NCI-H748 (cell line): ENCODE measurements around the gene OR12D2.
"Not testable (repeated sequence)": the region's sequence is repeated elsewhere in the genome, so short reads cannot be mapped to it uniquely, and the experiment has no call there.

Experiments
- DNase-seq: peaks from one replicate; lab custom pipeline; 2025; ENCODE audit not compliant: unreplicated experiment; lab: John Stamatoyannopoulos, UW

OR12D2 gene, protein sequence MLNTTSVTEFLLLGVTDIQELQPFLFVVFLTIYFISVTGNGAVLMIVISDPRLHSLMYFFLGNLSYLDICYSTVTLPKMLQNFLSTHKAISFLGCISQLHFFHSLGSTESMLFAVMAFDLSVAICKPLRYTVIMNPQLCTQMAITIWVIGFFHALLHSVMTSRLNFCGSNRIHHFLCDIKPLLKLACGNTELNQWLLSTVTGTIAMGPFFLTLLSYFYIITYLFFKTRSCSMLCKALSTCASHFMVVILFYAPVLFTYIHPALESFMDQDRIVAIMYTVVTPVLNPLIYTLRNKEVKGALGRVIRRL

DNA sequence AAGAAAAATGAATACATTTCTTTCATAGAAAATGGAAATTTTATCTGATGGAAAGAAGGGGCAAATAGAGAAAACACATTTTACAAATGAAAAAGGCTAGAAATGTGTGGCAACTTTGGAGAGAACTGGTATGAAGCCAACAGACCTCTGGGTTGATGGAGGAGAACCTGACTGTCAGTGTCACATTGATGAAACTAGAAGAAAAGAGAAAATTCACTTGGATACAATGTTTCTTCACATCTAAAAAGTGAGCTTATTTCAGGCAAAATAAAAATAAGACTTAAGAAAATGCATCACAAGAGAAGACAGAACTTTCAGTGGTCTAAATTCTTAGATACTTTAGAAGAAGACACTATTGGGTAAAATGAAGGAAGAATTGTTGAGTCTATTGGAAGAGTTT lies at the start of gene OR12D2:
TSS of gene OR12D2 (plus strand) at position 301 of the 400 bp plus-strand sequence. CDS start 1,069 bp downstream, outside the sequence.
- no peak for DNase-seq

DNA sequence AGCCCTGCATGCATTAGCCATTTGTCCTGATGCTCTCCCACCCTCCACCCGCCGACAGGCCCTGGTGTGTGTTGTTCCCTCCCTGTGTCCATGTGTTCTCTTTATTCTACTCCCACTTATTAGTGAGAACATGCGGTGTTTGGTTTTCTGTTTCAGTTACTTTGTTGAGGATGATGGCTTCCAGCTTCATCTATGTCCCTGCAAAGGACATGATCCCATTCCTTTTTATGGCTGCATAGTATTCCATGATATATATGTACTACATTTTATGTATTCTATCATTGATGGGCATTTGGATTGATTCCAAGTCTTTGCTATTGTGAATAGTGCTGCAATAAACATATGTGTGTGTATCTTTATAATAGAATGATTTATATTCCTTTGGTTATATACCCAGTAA lies 46.1 kb upstream of the OR12D2 start:
- DNase-seq: not testable (repeated sequence)

DNA sequence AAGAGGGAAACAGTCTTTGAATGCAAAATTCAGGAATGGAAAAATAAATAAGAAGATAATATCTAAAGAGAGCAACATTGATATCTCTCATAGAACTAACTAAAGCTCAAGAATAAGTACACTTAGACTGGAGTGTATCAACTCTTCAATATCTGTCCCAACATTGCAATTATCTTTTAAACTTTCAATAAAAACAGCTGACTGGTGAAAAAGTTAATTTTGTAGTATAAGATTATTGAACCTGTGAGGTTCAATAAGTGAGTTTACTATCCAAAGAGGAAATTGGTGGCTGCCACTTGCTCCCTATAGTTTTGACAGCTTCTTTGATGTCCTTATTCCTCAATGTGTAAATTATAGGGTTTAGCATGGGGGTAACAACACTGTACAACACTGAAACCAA lies 40.5 kb upstream of the OR12D2 start:
- no peak for DNase-seq

DNA sequence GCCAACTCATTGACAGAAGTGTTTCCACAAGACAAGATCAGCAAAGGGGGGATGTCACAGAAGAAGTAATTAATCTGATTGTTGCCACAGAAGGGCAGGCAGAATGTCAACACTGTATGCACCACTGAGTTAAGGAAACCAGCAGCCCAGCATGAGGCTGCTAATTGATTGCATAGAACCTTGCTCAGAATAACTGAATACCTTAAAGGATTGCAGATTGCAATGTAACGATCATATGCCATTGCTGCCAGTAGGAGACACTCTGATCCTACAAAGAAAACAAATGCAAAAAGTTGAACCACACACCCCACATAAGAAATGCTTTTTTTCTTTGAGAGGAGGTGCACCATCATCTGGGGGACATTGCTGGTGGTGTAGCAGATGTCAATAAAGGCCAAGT lies 39.8 kb upstream of the OR12D2 start:
- no peak for DNase-seq

DNA sequence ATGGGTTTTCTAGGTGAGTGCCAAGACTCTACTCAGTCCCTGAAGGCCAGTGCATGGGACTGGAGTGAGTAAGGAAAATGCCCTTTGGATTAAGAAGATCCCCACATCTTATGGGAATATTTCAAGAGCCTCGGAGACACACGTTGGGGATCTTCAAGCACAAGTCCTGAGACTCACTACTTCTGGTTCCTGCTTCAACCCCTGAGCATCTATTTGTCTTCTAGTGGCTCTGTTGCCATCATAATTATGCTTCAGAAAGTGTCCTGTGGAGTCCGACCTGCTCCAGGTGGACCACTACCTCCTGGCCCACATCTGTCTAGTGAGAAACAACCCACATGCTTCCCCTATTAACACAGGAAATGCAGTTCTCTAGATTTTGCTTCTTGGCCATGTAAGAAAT lies 26.7 kb upstream of the OR12D2 start, which contains the start of gene OR5V1:
TSS of gene OR5V1 (minus strand) at position 101 of the 400 bp plus-strand sequence. CDS start 12,670 bp downstream, outside the sequence.
- no peak for DNase-seq

DNA sequence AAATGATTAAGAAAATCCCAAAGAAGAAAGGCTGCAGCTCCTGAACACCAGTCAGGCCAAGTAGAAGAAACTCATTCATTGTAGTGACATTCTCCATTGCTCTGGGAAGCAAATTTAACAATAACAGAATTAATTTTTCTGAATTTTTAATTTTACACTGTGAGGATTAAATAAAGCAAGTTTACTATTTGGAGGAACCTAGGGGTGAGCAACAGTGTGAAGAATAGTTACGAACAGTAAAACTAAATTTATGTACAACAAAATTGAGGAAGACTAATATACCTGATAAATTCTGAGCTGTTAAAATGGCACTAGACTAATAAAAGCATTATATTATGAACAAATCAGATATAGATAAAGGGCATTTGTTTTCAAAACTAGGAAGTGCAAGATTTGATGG lies 20.2 kb upstream of the OR12D2 start, which contains the start of gene OR12D3:
TSS of gene OR12D3 (minus strand) at position 101 of the 400 bp plus-strand sequence. CDS start at position 97, 4 bp downstream.
- DNase-seq: no peak

DNA sequence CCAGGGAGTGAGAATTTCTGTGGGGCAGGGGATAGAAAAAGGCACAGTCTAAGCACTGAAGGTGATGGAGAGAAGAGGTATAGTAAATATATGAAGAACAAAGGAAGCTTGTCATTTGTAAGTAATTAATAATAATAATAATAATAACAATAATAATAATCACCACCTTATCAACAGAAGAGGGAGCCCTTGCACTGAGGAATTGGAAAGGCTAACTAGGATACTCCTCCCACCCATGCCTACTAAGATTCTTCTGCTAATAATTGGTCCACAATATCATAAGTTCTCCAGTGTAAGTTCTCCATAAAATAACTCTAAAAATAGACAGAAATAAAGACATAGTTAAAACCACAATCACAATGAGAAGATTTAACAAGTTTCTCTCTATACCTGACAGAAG lies 19.4 kb upstream of the OR12D2 start:
- no peak for DNase-seq

DNA sequence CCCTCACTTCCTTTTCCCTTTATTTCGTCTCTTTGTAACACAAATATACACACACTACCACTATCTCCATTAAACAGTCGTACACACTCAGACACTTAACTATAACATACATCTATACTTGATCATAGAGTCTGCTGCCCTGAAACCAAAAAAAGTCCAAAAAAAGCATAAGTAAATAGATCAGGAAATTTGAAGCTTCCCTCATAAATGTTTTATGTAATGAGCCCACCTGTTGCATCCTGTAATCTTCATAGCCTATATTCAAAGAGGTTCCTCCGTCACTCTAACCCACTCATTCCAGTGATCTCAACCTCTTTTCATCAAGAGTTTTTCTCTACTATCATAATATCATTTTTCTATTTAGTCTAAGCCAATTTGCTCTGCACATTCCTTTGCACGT lies 6.9 kb upstream of the OR12D2 start:
- DNase-seq: no peak

DNA sequence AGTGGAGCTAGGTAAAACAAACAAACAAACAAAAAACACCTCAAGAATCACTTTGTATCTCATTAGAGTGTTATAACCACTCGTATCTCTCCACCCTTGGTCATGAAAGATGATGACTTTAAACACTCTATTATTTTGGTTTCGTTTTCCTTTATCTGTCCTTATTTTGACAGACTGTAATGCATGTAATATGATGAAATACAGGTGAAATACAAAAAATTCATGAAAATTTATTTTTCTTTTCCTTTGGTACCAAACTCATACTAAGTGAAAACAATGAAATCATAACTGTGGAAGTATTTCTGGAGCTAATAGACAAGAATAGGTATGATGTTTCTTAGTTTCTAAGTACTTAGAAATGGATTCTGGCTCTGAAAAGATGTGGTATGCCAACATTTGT lies 4.1 kb downstream of the OR12D2 start:
- no peak for DNase-seq

DNA sequence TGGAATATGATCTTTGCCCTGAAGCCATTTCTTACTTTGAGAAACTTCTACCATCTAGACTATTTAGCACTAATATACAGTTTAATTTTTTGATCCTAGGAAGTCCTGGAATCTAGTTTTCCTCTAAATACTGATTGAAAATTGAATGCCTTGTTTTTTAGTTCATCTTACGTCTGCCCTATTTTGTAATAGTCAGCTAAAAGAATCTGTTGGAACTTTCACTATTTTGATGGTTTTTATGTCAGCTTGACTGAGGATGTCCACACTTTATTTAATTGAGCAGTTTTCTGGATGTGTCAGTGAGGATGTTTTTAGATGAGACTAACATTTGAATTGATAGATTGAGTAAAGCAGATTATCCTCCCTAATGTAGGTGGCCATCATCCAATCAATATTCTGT lies 8.4 kb downstream of the OR12D2 start:
- DNase-seq: no peak

DNA sequence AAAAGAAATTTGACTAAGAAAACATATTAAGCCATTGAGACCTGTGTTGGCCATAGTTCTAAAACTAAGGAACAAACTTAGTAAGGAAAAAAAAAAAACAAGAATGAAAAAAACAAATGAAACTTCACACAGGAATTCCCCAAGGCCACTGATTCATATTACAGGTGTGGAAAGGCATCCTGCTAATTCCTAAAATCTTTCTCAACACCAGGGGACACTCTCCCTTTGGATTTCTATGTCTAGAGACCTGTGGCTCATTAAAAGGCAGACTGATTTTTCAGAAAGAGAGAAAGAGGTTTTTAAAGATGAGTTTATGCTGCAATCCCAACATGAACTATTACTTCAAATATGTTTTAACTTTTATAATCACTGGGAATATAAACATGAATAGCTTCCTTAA lies 19.2 kb downstream of the OR12D2 start, which contains the start of gene OR12D1:
TSS of gene OR12D1 (plus strand) at position 341 of the 400 bp plus-strand sequence.
- no peak for DNase-seq

DNA sequence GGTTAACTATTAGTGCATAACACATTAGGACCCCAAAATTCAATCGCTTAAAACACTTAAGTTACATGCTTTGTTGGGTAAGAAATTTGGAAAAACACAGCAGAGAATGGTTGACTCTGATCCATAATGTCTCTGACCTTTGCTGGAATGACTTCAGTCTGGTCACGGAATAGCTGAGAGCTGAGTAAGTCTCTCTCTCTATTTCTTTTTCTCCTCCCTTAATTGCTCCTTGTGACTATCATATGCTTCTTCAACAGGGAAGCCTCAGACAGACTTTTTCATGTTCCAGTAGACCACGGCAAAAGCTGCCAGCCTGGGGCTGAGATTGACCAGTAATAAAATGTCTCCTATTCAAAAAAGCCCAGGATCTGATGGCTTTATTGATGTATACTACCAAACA lies 24.1 kb downstream of the OR12D2 start:
- DNase-seq: no peak

DNA sequence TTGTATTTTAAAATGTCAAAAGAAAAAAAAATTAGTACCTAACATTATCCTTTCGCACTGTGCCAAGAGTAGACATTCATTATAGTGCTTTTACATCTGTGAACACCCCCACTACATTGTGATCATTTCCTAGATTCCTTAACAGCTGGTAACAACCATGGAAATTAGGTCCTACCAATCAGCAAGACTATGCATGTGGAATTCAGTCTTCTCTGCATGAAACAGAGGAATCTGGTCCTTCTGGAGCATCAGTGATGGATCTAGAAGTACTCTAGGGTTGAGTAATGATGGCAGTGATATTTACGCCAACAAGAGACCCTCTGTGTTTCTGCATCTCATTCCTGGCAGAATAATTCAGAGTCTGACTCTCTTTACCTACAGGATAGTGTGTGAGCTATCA lies 28.7 kb downstream of the OR12D2 start:
- no peak for DNase-seq

DNA sequence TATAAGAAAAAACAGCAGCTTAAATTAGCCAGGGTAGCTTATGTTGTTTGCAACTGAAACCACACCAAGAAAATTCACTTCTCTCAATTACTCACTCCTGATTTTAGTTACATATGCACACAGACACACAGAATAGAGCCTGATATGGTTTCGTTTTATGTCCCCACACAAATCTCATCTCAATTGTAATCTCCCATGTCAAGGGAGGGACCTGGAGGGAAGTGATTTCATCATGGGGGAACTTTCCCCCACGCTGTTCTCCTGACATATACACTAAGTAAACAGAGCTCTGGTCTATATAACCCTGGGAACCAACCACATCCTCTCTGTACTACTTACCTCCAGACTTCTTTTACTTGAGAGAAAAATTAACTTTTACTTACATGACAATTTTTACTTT lies 29.1 kb downstream of the OR12D2 start:
- DNase-seq: no peak

DNA sequence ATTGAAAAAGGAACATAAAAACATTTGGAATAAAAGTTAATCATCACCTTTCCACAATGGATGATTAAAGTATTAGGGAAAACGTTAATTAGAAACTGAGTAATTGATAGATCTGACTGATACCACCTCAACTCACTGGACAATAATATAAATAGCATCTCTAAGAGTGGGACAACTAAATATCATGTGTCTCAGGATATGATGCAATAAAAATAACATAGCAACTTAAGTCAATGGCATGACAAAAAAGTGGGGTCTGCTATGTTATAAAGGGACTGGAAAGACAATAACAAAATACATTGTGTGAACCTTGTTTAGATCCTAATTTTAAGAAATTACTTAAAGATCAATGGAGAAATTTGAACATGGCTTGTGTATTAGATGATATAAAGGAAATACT lies 29.6 kb downstream of the OR12D2 start:
- DNase-seq: no peak

DNA sequence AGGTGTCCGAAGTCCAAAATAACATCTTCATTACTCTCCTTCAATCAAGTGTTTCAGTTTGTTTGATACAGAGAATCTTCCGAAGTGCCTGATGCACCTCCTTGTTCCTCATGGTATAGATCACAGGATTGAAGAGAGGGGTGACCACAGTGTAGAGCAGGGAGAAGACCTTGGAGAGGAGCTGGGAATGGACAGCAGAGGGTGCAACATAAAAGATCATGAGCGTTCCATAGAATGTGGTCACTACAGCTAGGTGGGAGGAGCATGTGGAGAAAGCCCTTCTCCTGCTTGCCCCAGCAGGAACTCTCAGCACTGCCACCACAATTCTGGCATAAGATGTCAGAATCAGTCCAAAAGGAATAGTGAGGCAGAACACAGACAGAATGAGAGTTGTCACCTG lies 31.2 kb downstream of the OR12D2 start:
- no peak for DNase-seq

DNA sequence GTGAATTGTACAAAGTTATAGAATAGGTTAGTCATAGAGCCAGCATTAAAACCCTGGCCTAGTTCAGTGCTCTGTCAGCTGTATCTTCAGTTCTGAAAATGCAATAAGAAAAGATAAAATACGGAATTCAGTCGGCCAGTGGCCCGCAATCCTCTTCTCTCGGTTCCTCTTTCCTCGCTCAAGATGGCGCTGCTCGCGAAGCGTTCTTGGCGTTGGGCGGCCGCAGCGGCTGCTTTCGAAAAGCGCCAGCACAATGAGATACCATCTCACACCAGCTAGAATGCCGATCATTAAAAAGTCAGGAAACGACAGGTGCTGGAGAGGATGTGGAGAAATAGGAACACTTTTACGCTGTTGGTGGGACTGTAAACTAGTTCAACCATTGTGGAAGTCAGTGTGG lies 41.3 kb downstream of the OR12D2 start:
- peak; percentile 73 for DNase-seq

DNA sequence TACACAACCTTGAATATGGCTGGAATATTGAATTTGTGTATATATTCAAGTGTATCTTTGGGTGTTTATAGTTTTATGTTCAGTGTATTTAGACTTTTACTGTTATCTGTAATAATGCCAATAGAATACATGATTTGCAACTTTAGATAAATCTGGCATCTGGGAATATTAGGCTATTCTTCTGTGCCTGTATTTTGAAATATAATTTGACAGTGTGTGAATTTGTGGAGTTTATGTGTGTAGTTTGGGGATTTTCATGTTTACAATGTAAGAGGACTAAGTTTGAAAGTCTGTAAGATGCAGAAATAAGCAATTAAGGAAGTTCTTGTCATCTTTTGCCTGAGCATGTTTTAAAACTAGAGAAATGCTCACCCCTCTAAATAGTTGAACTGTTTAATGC lies 43.6 kb downstream of the OR12D2 start, which contains the start of gene OR10C1:
TSS of gene OR10C1 (plus strand) at position 301 of the 400 bp plus-strand sequence. CDS start 710 bp downstream, outside the sequence.
- DNase-seq: no peak

DNA sequence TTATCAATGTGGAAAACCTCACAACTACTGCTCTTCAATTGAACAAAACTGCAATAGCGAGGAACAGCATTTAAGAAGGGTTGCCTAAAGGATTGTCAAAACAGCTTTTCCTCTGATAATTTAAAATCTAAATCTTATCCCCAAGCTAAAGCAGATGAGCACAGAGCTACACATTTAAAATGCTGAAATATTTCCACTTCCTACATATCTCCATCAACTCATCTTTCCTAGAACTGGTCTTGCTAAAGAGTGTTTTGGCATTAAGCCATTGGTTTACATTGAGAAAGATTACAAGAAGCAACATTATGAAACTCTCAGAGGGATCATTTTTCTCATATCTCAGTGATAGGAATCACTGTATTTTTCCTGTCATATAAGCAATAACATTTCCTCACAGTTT lies 47.3 kb downstream of the OR12D2 start:
- no peak for DNase-seq

DNA sequence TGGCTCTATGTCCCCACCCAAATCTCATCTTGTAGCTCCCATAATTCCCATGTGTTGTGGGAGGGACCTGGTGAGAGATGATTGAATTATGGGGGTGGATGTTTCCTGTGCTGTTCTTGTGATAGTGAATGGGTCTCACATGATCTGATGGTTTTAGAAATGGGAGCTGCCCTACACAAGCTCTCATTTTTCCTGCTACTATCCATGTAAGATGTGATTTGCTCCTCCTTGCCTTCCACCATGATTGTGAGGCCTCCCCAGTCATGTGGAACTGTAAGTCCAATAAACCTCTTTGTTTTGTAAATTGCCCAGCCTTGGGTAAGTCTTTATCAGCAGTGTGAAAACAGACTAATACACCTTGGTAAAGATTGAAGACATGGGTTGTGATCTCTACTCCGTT lies 48.6 kb downstream of the OR12D2 start:
- not testable (repeated sequence) for DNase-seq
